ENCODE data around the gene TBC1D16. TPM values are rescaled to one million over a fixed set of nuclear protein-coding genes. Genes with fewer than 3 reads are reported as not detected.

TBC1D16 gene
- total RNA-seq, 1 experiment from 2014 or later = 85.8 TPM

- no peaks in the 10 kb centered on the region for H3K23me2 ChIP-seq (ENCODE audit: insufficient read length, low read depth, low read length, poor library complexity, severe bottlenecking)
- H2BK120ac ChIP-seq (ENCODE audit: low read depth, low read length, poor library complexity, severe bottlenecking) = no peak overlapping the region
- no peak overlapping the region for H2BK5ac ChIP-seq (ENCODE audit: insufficient read length, low read length)
- no peak overlapping the region for H3K4me2 ChIP-seq (ENCODE audit: insufficient read depth, insufficient read length, low read length)
- no CpG with 5 or more reads among the region's 12 CpGs for WGBS (ENCODE audit: extremely low coverage, insufficient read length, low lambda C conversion rate)
- H3K4me1 Mint-ChIP-seq = peaks cover 12 to 27% of the 10 kb centered on the region in 2 experiments
- TF ChIP-seq, protein P1, sequence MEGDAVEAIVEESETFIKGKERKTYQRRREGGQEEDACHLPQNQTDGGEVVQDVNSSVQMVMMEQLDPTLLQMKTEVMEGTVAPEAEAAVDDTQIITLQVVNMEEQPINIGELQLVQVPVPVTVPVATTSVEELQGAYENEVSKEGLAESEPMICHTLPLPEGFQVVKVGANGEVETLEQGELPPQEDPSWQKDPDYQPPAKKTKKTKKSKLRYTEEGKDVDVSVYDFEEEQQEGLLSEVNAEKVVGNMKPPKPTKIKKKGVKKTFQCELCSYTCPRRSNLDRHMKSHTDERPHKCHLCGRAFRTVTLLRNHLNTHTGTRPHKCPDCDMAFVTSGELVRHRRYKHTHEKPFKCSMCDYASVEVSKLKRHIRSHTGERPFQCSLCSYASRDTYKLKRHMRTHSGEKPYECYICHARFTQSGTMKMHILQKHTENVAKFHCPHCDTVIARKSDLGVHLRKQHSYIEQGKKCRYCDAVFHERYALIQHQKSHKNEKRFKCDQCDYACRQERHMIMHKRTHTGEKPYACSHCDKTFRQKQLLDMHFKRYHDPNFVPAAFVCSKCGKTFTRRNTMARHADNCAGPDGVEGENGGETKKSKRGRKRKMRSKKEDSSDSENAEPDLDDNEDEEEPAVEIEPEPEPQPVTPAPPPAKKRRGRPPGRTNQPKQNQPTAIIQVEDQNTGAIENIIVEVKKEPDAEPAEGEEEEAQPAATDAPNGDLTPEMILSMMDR (conservative IDR thresholded peaks at IDR 0.05) = no peak
- no peaks in the 10 kb centered on the region for H3K27me3 ChIP-seq (ENCODE audit: insufficient read depth, low read length)
- H2BK12ac ChIP-seq (ENCODE audit: insufficient read length, low read depth, low read length) = no peak overlapping the region
- H3K36me3 Mint-ChIP-seq (ENCODE audit: insufficient read depth in 1 of 3, low read depth in 3 of 3) = no peaks in the 10 kb centered on the region
- H3K4me3 Mint-ChIP-seq = no peak overlapping the region
- no peak overlapping the region for H3K27ac Mint-ChIP-seq
- H3K14ac ChIP-seq (ENCODE audit: insufficient read depth, low read length) = no peak overlapping the region
- H3T11ph ChIP-seq (ENCODE audit: low read length) = no peak overlapping the region
- no peaks in the 10 kb centered on the region for H3K79me1 ChIP-seq (ENCODE audit: insufficient read depth, low read depth, low read length, poor library complexity, severe bottlenecking)
- DNase-seq = no peak
- no peak overlapping the region for H3K4ac ChIP-seq (ENCODE audit: low read depth, low read length)
- no peak overlapping the region for H3K23ac ChIP-seq (ENCODE audit: insufficient read length, low read depth, low read length)
- no peak overlapping the region for H2BK20ac ChIP-seq (ENCODE audit: low read depth, low read length, poor library complexity, severe bottlenecking)
- H3K79me2 ChIP-seq (ENCODE audit: insufficient read depth, low read length) = no peaks in the 10 kb centered on the region
- H2BK15ac ChIP-seq (ENCODE audit: low read depth, low read length) = no peak overlapping the region
- H3K27ac ChIP-seq (ENCODE audit: insufficient read length, low read depth, low read length) = no peak overlapping the region
- no peak overlapping the region for H3K9ac ChIP-seq (ENCODE audit: extremely low read depth, insufficient read length, low read length)
- peaks cover 19% of the 10 kb centered on the region for H3K27me3 Mint-ChIP-seq (ENCODE audit: low read depth)
- H4K20me1 ChIP-seq (ENCODE audit: control insufficient read depth, insufficient read depth, insufficient read length) = no peaks in the 10 kb centered on the region
- no peak overlapping the region for H4K8ac ChIP-seq (replicated peaks; ENCODE audit: insufficient read length, low read depth, low read length)
- no peak overlapping the region for H4K5ac ChIP-seq (ENCODE audit: insufficient read length, low read depth, low read length)
- no peak overlapping the region for H2AK5ac ChIP-seq (ENCODE audit: insufficient read length, low read length)
- no peak overlapping the region for H3K18ac ChIP-seq (ENCODE audit: insufficient read length, low read depth, low read length)
- no peak overlapping the region for H2AFZ ChIP-seq (ENCODE audit: low read length)
- no peaks in the 10 kb centered on the region for H3K9me3 ChIP-seq (ENCODE audit: control insufficient read depth, low read depth, low read length)
- no peaks in the 10 kb centered on the region for H3K4me1 ChIP-seq (ENCODE audit: insufficient read depth, low read length)
- no peak overlapping the region for H4K91ac ChIP-seq (ENCODE audit: insufficient read length, low read depth, low read length)
- H3K56ac ChIP-seq (ENCODE audit: insufficient read length, low read depth, low read length) = no peak overlapping the region
- no peaks in the 10 kb centered on the region for H3K9me3 Mint-ChIP-seq
These were observed 112.9 kb downstream of the TBC1D16 start for GRCh38 chr17:79922798-79923197.
